Sigmoid colon (tissue), 7 donors: ENCODE results near the gene SMAD6. TPM values are rescaled to one million over a fixed set of nuclear protein-coding genes. Genes with fewer than 3 reads are reported as not detected.

ENCODE experiments used
- DNase-seq: peaks from one replicate; pipeline ENCODE4 v3.0.0-alpha.2; 2019
- H3K27ac ChIP-seq, 4 donors: fragments of 200-600 bp; sonication (generic); one replicate each; pipeline ENCODE4 v1.5.1; 2016 to 2019; ENCODE audit warnings: mild to moderate bottlenecking in 1 of 4
- H3K27me3 ChIP-seq, 3 donors: fragments of 200-600 bp; sonication (generic); one replicate each; pipeline ENCODE4 v1.5.1; 2019; ENCODE audit warnings: mild to moderate bottlenecking in 1 of 3
- H3K36me3 ChIP-seq, 4 donors: fragments of 200-600 bp; sonication (generic); one replicate each; pipeline ENCODE4 v1.5.1; 2016 to 2019
- H3K4me1 ChIP-seq, 4 donors: fragments of 200-600 bp; sonication (generic); one replicate each; pipeline ENCODE4 v1.5.1; 2017 to 2019
- H3K4me3 ChIP-seq, 4 donors: fragments of 200-600 bp; sonication (generic); one replicate each; pipeline ENCODE4 v1.5.1; 2017 to 2019; ENCODE audit warnings: mild to moderate bottlenecking in 2 of 4, moderate library complexity in 1 of 4
- H3K9me3 ChIP-seq, 4 donors: fragments of 200-600 bp in 3 of 4; sonication (generic) in 3 of 4; one replicate each; pipeline versions ENCODE4 v1.5.1 to v1.6.1; 2013 to 2019
- EP300 ChIP-seq, 4 donors: sonication (generic); formaldehyde crosslinking; IDR thresholded peaks; one replicate each; pipeline ENCODE4 v1.6.1; 2017; ENCODE audit warnings: antibody characterized with exemption in 4 of 4
- POLR2A ChIP-seq, 2 donors: fragments of 450-650 bp; IDR thresholded peaks; one replicate each; pipeline ENCODE4 v1.6.1; 2016; ENCODE audit warnings: antibody characterized with exemption in 2 of 2, mild to moderate bottlenecking in 2 of 2, moderate library complexity in 2 of 2
- POLR2AphosphoS5 ChIP-seq, 4 donors: sonication (generic); formaldehyde crosslinking; IDR thresholded peaks; one replicate each; pipeline ENCODE4 v1.6.1; 2017; ENCODE audit warnings: antibody characterized with exemption in 4 of 4
- WGBS, 2 donors: extraction: QIAGEN DNeasy Blood & Tissue Kit; methylation state at CpG; one replicate each; pipeline ENCODE4 v1.1.7; 2013; 5-methylcytosine and 5-hydroxymethylcytosine counted together
- intact Hi-C: fragments of 100-400 bp; cut with DNase I; formaldehyde crosslinking; loops from one replicate; pipeline ENCODE4 v1.15.1; 2023
- polyA plus RNA-seq, 3 donors: library from polyadenylated mRNA; stranded (reverse); fragments of 200-250 nt; gene quantifications; one replicate each; pipeline ENCODE4 v1.2.3, GENCODE V29; 2013
- total RNA-seq, 4 donors: library from RNA; depleted of rRNA; stranded (reverse); fragments of >200 nt; gene quantifications; one replicate each; pipeline ENCODE4 v1.1.0, GENCODE V29; 2016
- TF ChIP-seq, protein P1 (sequence below), 4 experiments: fragments of 450-650 bp in 3 of 4; fragments of 200-600 bp in 1 of 4; IDR thresholded peaks; one replicate each; pipeline ENCODE4 v1.5.1; 2016 to 2019; ENCODE audit warnings: antibody characterized with exemption in 4 of 4, mild to moderate bottlenecking in 3 of 4, moderate library complexity in 2 of 4
- donor health status: healthy with polysubstance abuse.
- donor health status: Bipolar disorder and iron deficiency.
- donor health status: healthy.

The SMAD6 gene
- total and polyA plus RNA-seq, 7 donors = 1.8 to 9.2 (median 5.7) TPM

DNA sequence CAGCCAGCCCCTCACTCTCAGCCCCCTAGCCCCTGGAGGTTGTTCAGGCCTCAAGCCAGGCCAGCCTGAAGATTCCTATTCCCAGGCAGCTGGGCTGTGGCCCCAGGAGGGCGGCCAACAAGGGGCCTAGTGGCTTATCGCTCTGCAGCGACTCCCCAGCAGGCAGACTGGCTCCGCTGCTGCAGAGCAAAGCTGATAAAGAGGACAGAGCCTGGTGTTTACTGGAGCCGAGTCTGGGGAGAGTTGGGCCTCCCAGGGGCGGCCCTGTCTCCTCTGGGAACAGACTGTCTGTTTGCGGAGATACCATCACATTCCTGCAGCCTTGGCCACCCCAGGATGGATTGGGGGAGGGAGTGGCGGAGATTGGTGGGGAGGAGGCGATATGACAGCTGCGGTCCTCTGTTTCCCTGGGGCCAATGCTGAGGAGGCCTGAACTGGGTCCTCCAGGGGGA, 22.4 kb upstream of the SMAD6 start:
- WGBS, 2 donors = 86 to 89% methylated on average over 10 of the region's 10 CpGs

DNA sequence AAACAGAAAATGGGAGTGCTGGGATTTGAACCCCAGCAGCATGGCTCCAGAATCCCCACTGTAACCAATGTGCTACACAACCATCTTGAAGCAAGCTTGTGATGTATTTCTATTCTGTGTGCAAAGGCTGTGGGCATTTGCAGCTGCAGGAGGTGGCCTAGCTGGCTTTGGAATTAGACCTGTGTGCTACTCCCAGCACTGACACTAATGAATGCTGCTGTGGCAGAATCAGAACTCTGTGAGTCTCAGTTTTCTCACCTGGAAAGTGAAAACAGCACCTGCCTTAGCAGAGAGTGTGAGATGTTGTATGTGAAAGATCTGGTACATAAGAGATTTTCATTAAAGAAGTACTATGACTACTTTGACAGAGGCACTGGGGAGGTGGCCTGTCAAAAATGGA, 21.5 kb upstream of the SMAD6 start:
- H3K27ac ChIP-seq = no peak overlapping the region
- TF ChIP-seq EP300 (IDR thresholded peaks at IDR 0.05) = no peak
- TF ChIP-seq, protein P1, sequence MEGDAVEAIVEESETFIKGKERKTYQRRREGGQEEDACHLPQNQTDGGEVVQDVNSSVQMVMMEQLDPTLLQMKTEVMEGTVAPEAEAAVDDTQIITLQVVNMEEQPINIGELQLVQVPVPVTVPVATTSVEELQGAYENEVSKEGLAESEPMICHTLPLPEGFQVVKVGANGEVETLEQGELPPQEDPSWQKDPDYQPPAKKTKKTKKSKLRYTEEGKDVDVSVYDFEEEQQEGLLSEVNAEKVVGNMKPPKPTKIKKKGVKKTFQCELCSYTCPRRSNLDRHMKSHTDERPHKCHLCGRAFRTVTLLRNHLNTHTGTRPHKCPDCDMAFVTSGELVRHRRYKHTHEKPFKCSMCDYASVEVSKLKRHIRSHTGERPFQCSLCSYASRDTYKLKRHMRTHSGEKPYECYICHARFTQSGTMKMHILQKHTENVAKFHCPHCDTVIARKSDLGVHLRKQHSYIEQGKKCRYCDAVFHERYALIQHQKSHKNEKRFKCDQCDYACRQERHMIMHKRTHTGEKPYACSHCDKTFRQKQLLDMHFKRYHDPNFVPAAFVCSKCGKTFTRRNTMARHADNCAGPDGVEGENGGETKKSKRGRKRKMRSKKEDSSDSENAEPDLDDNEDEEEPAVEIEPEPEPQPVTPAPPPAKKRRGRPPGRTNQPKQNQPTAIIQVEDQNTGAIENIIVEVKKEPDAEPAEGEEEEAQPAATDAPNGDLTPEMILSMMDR (IDR thresholded peaks at IDR 0.05) = no peak
- no peak for TF ChIP-seq POLR2A (IDR thresholded peaks at IDR 0.05)
- no peak for TF ChIP-seq POLR2AphosphoS5 (IDR thresholded peaks at IDR 0.05)
- no peaks in the 10 kb centered on the region for H3K36me3 ChIP-seq
- H3K9me3 ChIP-seq = peaks cover 0 to 6% (median 3%) of the 10 kb centered on the region in 4 donors
- no peaks in the 10 kb centered on the region for H3K27me3 ChIP-seq
- DNase-seq = no peak
- no peaks in the 10 kb centered on the region for H3K4me1 ChIP-seq
- intact Hi-C loops = no loop called here
- no peak overlapping the region for H3K4me3 ChIP-seq

More for the DNA sequence above, 22.4 kb upstream of the SMAD6 start:
- intact Hi-C loops = no loop called here
- Histone ChIP-seq H3K36me3 (no peaks in the 10 kb centered on the region), H3K4me3 (no peak overlapping the region), H3K27me3 (no peaks in the 10 kb centered on the region), H3K9me3 (peaks cover 0 to 6% (median 3%) of the 10 kb centered on the region in 4 donors), H3K27ac (no peak overlapping the region), H3K4me1 (no peaks in the 10 kb centered on the region)
- TF ChIP-seq POLR2AphosphoS5 (IDR thresholded peaks at IDR 0.05) (no peak), POLR2A (IDR thresholded peaks at IDR 0.05) (no peak), EP300 (IDR thresholded peaks at IDR 0.05) (no peak)
- TF ChIP-seq, protein P1 (IDR thresholded peaks at IDR 0.05) = no peak
- DNase-seq = no peak

- TF ChIP-seq POLR2A (IDR thresholded peaks at IDR 0.05) (no peak), EP300 (IDR thresholded peaks at IDR 0.05) (no peak), POLR2AphosphoS5 (IDR thresholded peaks at IDR 0.05) (no peak)
- TF ChIP-seq, protein P1 (IDR thresholded peaks at IDR 0.05) = no peak
- H3K4me3 ChIP-seq = no peak overlapping the region
- intact Hi-C loops = no loop called here
- DNase-seq = no peak
- 94 to 98% methylated on average over 2 of the region's 2 CpGs for WGBS, 2 donors
- no peak overlapping the region for H3K27ac ChIP-seq
- H3K27me3 ChIP-seq = no peaks in the 10 kb centered on the region
- no peaks in the 10 kb centered on the region for H3K36me3 ChIP-seq
- peaks cover 0 to 6% (median 3%) of the 10 kb centered on the region in 4 donors for H3K9me3 ChIP-seq
- H3K4me1 ChIP-seq = no peaks in the 10 kb centered on the region
These were observed 20.6 kb upstream of the SMAD6 start for GRCh38 chr15:66681395-66681794.

DNA sequence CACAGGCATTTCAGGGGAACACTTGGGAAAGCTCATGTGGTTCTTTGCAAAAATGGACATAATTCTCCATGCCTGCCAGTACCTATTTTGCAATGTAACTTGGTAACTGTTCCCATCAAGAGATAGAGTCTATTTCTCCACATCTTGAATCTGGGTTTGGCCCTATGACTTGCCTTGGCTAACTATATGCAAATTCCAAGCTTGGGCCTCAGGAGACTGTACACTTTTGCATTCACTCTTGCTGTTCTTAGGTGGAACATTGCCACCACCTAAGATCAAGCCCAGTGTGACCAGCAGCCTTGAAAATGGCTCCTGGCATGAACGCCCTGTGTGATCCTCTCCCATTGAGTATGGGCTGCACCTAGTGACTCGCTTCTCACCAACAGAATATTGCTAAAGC, 19.8 kb upstream of the SMAD6 start:
- intact Hi-C loops = no loop called here
- Histone ChIP-seq H3K27ac (no peak overlapping the region), H3K4me1 (no peaks in the 10 kb centered on the region), H3K9me3 (peaks cover 0 to 6% (median 3%) of the 10 kb centered on the region in 4 donors), H3K27me3 (no peaks in the 10 kb centered on the region), H3K4me3 (no peak overlapping the region), H3K36me3 (no peaks in the 10 kb centered on the region)
- no peak for TF ChIP-seq POLR2A (IDR thresholded peaks at IDR 0.05)
- TF ChIP-seq EP300 (IDR thresholded peaks at IDR 0.05) = no peak
- TF ChIP-seq, protein P1 (IDR thresholded peaks at IDR 0.05) = no peak
- no peak for TF ChIP-seq POLR2AphosphoS5 (IDR thresholded peaks at IDR 0.05)
- DNase-seq = no peak
- WGBS, 2 donors = 96% methylated on average over 2 of the region's 2 CpGs

DNA sequence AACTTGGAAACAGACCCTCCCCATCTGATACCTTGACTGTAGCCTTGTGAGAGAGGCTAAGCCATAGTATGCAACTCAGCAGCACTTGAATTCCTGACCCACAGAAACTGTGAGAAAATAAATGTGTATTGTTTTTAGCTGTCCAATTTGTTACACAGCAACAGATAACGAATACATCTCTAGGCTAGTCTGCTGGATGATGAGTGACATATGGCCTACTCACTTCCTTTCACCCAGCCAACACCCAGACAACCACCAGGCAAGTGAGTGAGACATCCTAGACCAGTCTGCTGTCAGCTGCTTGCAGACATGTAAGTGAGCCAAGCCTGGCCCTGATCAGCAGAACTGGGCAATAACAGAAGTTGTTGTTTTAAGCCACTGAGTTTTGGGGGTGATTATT, 19.2 kb upstream of the SMAD6 start:
- Histone ChIP-seq H3K4me3 (no peak overlapping the region), H3K4me1 (no peaks in the 10 kb centered on the region), H3K36me3 (no peaks in the 10 kb centered on the region), H3K27ac (no peak overlapping the region), H3K27me3 (no peaks in the 10 kb centered on the region), H3K9me3 (peaks cover 0 to 6% (median 3%) of the 10 kb centered on the region in 4 donors)
- TF ChIP-seq POLR2AphosphoS5 (IDR thresholded peaks at IDR 0.05) (no peak), EP300 (IDR thresholded peaks at IDR 0.05) (no peak), POLR2A (IDR thresholded peaks at IDR 0.05) (no peak)
- TF ChIP-seq, protein P1 (IDR thresholded peaks at IDR 0.05) = no peak
- intact Hi-C loops = no loop called here
- no peak for DNase-seq
- 91 to 92% methylated on average over 1 of the region's 1 CpG for WGBS, 2 donors
